SU-DHL-6 (cell line): ENCODE measurements around the gene ING1.
A peak's percentile ranks its signal among the peaks of the same experiment; 100 is the strongest.

ENCODE experiments used
- H2AFZ ChIP-seq: fragments of 200-600 bp; sonication (generic); 2 replicates; pipeline ENCODE4 v1.6.1; 2014; ENCODE audit warnings: low read depth, mild to moderate bottlenecking, moderate library complexity, mixed read lengths, antibody characterized with exemption, low read length; ENCODE audit not compliant: severe bottlenecking
- H3F3A ChIP-seq: fragments of 200-600 bp; shearing (Covaris generic); 2 replicates; pipeline ENCODE4 v1.6.0; 2016; ENCODE audit warnings: antibody characterized with exemption, mild to moderate bottlenecking; ENCODE audit not compliant: insufficient read depth
- H3K27ac ChIP-seq: fragments of 200-600 bp; sonication (generic); 2 replicates; pipeline ENCODE4 v1.5.1; 2016; ENCODE audit warnings: low read depth, mild to moderate bottlenecking, low read length, moderate library complexity, mixed read lengths
- H3K27me3 ChIP-seq: fragments of 200-600 bp; sonication (generic), shearing (Covaris generic); 2 replicates; pipeline ENCODE4 v1.6.0; 2014; ENCODE audit warnings: mild to moderate bottlenecking, low read length
- H3K36me3 ChIP-seq: fragments of 200-600 bp; sonication (generic); 2 replicates; pipeline ENCODE4 v1.6.1; 2014; ENCODE audit warnings: mild to moderate bottlenecking, low read length, mixed read lengths
- H3K4me2 ChIP-seq: fragments of 300-600, 200-600 bp; shearing (Covaris generic), sonication (generic); 2 replicates; pipeline ENCODE4 v1.6.0; 2014; ENCODE audit warnings: low read length, low read depth, mild to moderate bottlenecking; ENCODE audit not compliant: poor library complexity, severe bottlenecking
- H3K4me3 ChIP-seq: fragments of 200-600 bp; sonication (generic); 2 replicates; pipeline ENCODE4 v1.5.1; 2014; ENCODE audit warnings: antibody characterized with exemption, low read length, mild to moderate bottlenecking, mixed read lengths; ENCODE audit not compliant: insufficient read depth, poor library complexity, severe bottlenecking
- H3K79me2 ChIP-seq: fragments of 200-600 bp; sonication (generic); 2 replicates; pipeline ENCODE4 v1.6.1; 2014; ENCODE audit warnings: mild to moderate bottlenecking, low read length, moderate library complexity; ENCODE audit not compliant: insufficient read depth
- H3K9ac ChIP-seq: fragments of 200-600 bp; sonication (generic); 2 replicates; pipeline ENCODE4 v1.7.0; 2014; ENCODE audit warnings: mild to moderate bottlenecking, low read length
- H3K9me2 ChIP-seq: fragments of 200-600 bp; sonication (generic); replicated peaks from 2 replicates; pipeline ENCODE4 v1.6.1; 2014; ENCODE audit warnings: low read length; ENCODE audit not compliant: insufficient read depth
- H3K9me3 ChIP-seq: fragments of 200-600 bp; sonication (generic); 2 replicates; pipeline ENCODE4 v1.6.1; 2014; ENCODE audit warnings: low read length, mixed read lengths; ENCODE audit not compliant: insufficient read depth
- H4K20me1 ChIP-seq: fragments of 200-600 bp; sonication (generic); 2 replicates; pipeline ENCODE4 v1.6.1; 2014; ENCODE audit warnings: low read depth, mild to moderate bottlenecking, antibody characterized with exemption, low read length, moderate library complexity, mixed read lengths
- CTCF ChIP-seq: fragments of 200-600 bp; sonication (generic); IDR thresholded peaks from one replicate; pipeline ENCODE4 v1.5.1; 2017; ENCODE audit warnings: antibody characterized with exemption, mild to moderate bottlenecking, low read length, moderate library complexity; ENCODE audit not compliant: insufficient read depth, poor library complexity, severe bottlenecking
- EZH2phosphoT487 ChIP-seq: fragments of 200-600 bp; sonication (generic), shearing (Covaris generic); conservative IDR thresholded peaks from 2 replicates; pipeline ENCODE4 v1.6.1; 2018; ENCODE audit warnings: mild to moderate bottlenecking, antibody characterized with exemption, low read length, moderate library complexity, mixed read lengths

ING1 gene

GRCh38 chr13:110715395-110716246 lies 2.1 kb downstream of the ING1 start:
- TF ChIP-seq CTCF: no peak
- TF ChIP-seq EZH2phosphoT487: no peak
- Histone ChIP-seq H3K9me2 (no peaks in the 10 kb centered on the region), H3K27me3 (no peaks in the 10 kb centered on the region), H3K36me3 (peaks cover 5% of the 10 kb centered on the region; the same call in 1 of the 2 replicates), H3K4me3 (peak overlapping the region; percentile 92), H3K9ac (peak overlapping the region; percentile 99), H3K4me2 (peak overlapping the region; percentile 97), H3K9me3 (no peaks in the 10 kb centered on the region), H3F3A (peaks cover 10% of the 10 kb centered on the region), H4K20me1 (peaks cover 25% of the 10 kb centered on the region), H3K79me2 (peaks cover 60% of the 10 kb centered on the region), H2AFZ (no peak overlapping the region), H3K27ac (peak overlapping the region; percentile 90; the same call in 1 of the 2 replicates)

GRCh38 chr13:110716247-110716515 lies 2.7 kb downstream of the ING1 start:
- Histone ChIP-seq H3F3A (peaks cover 10% of the 10 kb centered on the region), H3K9me3 (no peaks in the 10 kb centered on the region), H3K27ac (peak overlapping the region; percentile 30; the same call in 1 of the 2 replicates), H3K9me2 (no peaks in the 10 kb centered on the region), H4K20me1 (peaks cover 29% of the 10 kb centered on the region), H3K36me3 (peaks cover 9% of the 10 kb centered on the region; the same call in 1 of the 2 replicates), H3K4me2 (peak overlapping the region; percentile 97), H3K27me3 (no peaks in the 10 kb centered on the region), H3K79me2 (peaks cover 66% of the 10 kb centered on the region), H3K4me3 (peak overlapping the region; percentile 92), H2AFZ (no peak overlapping the region), H3K9ac (peak overlapping the region; percentile 95)
- TF ChIP-seq EZH2phosphoT487 (no peak), CTCF (no peak)

- Histone ChIP-seq H3K27me3 (no peaks in the 10 kb centered on the region), H3K9me3 (no peaks in the 10 kb centered on the region), H3K27ac (no peak overlapping the region), H3K79me2 (peaks cover 71% of the 10 kb centered on the region), H3K9me2 (no peaks in the 10 kb centered on the region), H3F3A (peaks cover 3% of the 10 kb centered on the region; the same call in 1 of the 2 replicates), H2AFZ (no peak overlapping the region), H3K9ac (no peak overlapping the region), H3K4me3 (no peak overlapping the region), H4K20me1 (peaks cover 35% of the 10 kb centered on the region), H3K36me3 (peaks cover 12% of the 10 kb centered on the region; the same call in 1 of the 2 replicates), H3K4me2 (no peak overlapping the region)
- TF ChIP-seq EZH2phosphoT487 (no peak), CTCF (no peak)
Observed at GRCh38 chr13:110719036-110719710, 5.7 kb downstream of the ING1 start.
